IPS-18a (cell line): ENCODE results near the gene CHGA.

Source experiments
- H3K27ac ChIP-seq: one replicate; pipeline ENCODE4 v1.5.1; 2013; ENCODE audit warnings: low read length
- H3K27me3 ChIP-seq: one replicate; pipeline ENCODE4 v1.6.1; 2013; ENCODE audit warnings: mild to moderate bottlenecking, low read length; ENCODE audit not compliant: control insufficient read depth, insufficient read depth
- H3K36me3 ChIP-seq: one replicate; pipeline ENCODE4 v1.6.1; 2013; ENCODE audit warnings: low read depth, low read length; ENCODE audit not compliant: control insufficient read depth
- H3K4me1 ChIP-seq: one replicate; pipeline ENCODE4 v1.6.1; 2013; ENCODE audit warnings: low read depth, low read length; ENCODE audit not compliant: control insufficient read depth
- H3K4me3 ChIP-seq: one replicate; pipeline ENCODE4 v1.5.1; 2013; ENCODE audit warnings: low read length
- H3K9ac ChIP-seq: one replicate; pipeline ENCODE4 v1.6.1; 2013; ENCODE audit warnings: mild to moderate bottlenecking, low read length, moderate library complexity
- H3K9me3 ChIP-seq: one replicate; pipeline ENCODE4 v1.6.1; 2013; ENCODE audit warnings: low read depth, low read length; ENCODE audit not compliant: control insufficient read depth

CHGA gene

GRCh38 chr14:92941531-92941930 is 18.6 kb downstream of the CHGA start:
- Histone ChIP-seq H3K27me3 (no peaks in the 10 kb centered on the region), H3K9ac (no peak overlapping the region), H3K4me1 (no peaks in the 10 kb centered on the region), H3K9me3 (no peaks in the 10 kb centered on the region), H3K27ac (no peak overlapping the region), H3K4me3 (no peak overlapping the region), H3K36me3 (peaks cover 2% of the 10 kb centered on the region)

- Histone ChIP-seq H3K4me1 (no peaks in the 10 kb centered on the region), H3K27ac (no peak overlapping the region), H3K9ac (no peak overlapping the region), H3K4me3 (no peak overlapping the region), H3K36me3 (peaks cover 2% of the 10 kb centered on the region), H3K27me3 (no peaks in the 10 kb centered on the region), H3K9me3 (no peaks in the 10 kb centered on the region)
These were observed 19.2 kb downstream of the CHGA start for GRCh38 chr14:92942136-92942535.

DNA sequence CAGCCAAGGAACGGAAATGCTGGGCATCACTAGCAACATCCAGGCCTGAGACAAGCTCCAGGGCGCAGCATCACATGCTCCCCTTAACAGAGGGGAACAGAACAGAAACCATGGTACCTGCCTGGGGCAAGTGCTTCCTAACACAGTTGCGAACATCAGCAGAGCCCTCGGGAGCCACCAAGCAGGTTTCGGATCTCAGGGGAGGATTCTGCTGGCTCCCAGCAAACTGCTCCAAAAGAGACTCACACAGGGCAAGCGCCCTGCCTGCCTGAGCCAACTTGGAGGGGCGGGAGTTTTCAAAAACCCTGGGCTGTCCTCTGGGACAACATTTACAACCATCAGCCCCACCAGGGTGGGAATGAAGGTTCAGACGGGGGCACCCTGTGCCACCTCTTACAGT is 19.6 kb downstream of the CHGA start:
- no peak overlapping the region for H3K9ac ChIP-seq
- H3K36me3 ChIP-seq = peaks cover 2% of the 10 kb centered on the region
- no peak overlapping the region for H3K27ac ChIP-seq
- no peaks in the 10 kb centered on the region for H3K4me1 ChIP-seq
- H3K4me3 ChIP-seq = no peak overlapping the region
- H3K9me3 ChIP-seq = no peaks in the 10 kb centered on the region
- no peaks in the 10 kb centered on the region for H3K27me3 ChIP-seq

DNA sequence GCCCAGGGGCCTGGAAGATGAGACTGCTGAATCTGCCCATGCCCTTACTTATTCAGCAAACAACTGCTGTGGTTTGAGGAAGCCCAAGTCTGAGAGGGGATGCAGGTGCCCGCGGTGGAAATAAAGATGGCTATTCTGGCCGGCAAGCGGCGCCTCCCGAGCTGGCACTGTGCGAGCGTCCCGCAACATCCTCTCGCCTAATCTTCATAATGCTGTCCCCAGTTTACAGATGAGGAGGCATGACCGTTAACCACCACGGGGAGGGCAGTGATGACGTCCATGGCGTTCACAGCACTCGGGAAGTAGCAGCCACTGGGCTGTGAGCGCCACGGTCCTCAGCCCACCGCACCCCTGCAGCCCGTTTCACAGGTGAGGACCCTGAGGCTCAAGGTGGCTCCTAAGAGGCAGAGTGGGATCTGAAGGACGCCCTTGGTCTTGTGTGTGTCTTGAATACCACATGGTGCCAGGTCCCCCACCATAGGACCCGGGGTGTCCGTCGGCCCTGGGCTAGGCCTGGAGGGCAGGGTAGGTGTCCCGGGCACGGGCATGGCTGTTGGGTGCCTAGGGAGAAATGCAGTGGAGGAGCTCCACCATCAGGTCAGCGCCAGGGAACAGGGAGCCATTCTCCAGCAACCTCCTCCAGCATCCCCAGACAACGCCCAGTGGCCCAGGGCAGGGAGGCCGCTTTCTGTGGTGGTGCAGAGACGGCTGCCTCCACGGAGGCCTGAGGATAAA is 20.2 kb downstream of the CHGA start:
- no peak overlapping the region for H3K9ac ChIP-seq
- no peaks in the 10 kb centered on the region for H3K27me3 ChIP-seq
- no peaks in the 10 kb centered on the region for H3K9me3 ChIP-seq
- H3K4me1 ChIP-seq = no peaks in the 10 kb centered on the region
- H3K36me3 ChIP-seq = peaks cover 2% of the 10 kb centered on the region
- no peak overlapping the region for H3K4me3 ChIP-seq
- H3K27ac ChIP-seq = no peak overlapping the region

DNA sequence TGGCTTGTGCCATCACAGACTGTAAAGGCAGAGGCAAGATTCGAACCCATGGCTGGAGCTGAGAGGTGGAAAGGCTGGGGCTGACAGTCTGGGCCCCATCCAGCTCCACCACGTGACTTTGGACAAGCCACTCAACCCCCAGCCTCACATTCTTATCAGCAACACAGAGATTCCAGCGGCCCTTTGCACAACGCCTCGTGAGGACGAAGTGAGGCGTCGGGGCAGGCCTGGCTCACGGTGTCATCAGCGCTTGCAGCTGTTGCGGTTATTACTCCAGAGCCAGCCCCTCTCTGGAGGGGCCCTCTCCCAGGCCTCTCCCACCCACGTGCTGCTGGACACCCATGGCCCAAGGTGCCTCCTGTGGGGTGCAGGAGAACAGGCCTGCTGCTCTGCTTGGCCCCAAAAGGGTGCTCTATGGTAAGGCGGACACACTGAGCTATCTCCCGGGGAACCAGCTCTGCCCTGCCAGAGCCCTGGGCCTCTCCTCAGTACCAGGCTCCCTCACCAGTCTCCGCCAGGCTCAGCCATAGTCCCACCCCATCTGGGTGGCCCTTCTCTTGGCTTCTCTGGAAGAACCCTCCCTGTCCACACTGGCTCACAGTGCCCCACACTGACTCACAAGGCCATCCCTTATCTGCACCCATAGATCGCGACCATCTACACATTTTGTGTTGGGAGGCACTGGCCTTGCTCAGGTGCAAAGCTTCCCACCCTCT is 21.1 kb downstream of the CHGA start:
- no peak overlapping the region for H3K27ac ChIP-seq
- no peaks in the 10 kb centered on the region for H3K4me1 ChIP-seq
- peaks cover 2% of the 10 kb centered on the region for H3K36me3 ChIP-seq
- H3K9ac ChIP-seq = no peak overlapping the region
- H3K9me3 ChIP-seq = no peaks in the 10 kb centered on the region
- no peaks in the 10 kb centered on the region for H3K27me3 ChIP-seq
- H3K4me3 ChIP-seq = no peak overlapping the region

DNA sequence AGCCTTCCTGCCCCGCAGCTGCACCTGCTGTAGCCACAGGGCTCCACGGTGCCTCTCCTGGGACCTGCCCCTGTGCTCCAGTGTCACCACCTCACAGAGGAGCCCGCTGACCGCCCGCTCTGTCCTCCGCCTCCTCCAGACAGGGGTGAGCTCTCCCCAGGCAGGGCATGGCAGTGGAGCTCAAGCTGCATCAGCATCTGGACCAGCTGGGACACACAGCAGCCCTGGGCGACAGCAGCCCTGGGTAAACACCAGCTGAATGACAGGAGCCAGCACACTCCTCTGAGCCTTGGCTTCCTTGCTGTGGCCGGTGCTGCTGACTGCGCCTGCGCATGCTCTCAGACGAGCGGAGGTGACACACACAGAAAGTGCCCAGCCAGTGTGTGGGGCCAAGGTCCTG is 22.0 kb downstream of the CHGA start:
- Histone ChIP-seq H3K27ac (no peak overlapping the region), H3K9ac (no peak overlapping the region), H3K4me1 (no peaks in the 10 kb centered on the region), H3K36me3 (peaks cover 3% of the 10 kb centered on the region), H3K27me3 (no peaks in the 10 kb centered on the region), H3K9me3 (no peaks in the 10 kb centered on the region), H3K4me3 (no peak overlapping the region)

- H3K27ac ChIP-seq = no peak overlapping the region
- no peaks in the 10 kb centered on the region for H3K9me3 ChIP-seq
- no peak overlapping the region for H3K9ac ChIP-seq
- peaks cover 9% of the 10 kb centered on the region for H3K36me3 ChIP-seq
- H3K4me3 ChIP-seq = no peak overlapping the region
- no peaks in the 10 kb centered on the region for H3K4me1 ChIP-seq
- H3K27me3 ChIP-seq = no peaks in the 10 kb centered on the region
These were observed 22.6 kb downstream of the CHGA start for GRCh38 chr14:92945544-92945943.

GRCh38 chr14:92945959-92946846 is 23.3 kb downstream of the CHGA start:
- peaks cover 14% of the 10 kb centered on the region for H3K36me3 ChIP-seq
- H3K27ac ChIP-seq = no peak overlapping the region
- no peaks in the 10 kb centered on the region for H3K9me3 ChIP-seq
- no peaks in the 10 kb centered on the region for H3K27me3 ChIP-seq
- H3K9ac ChIP-seq = no peak overlapping the region
- no peak overlapping the region for H3K4me3 ChIP-seq
- H3K4me1 ChIP-seq = no peaks in the 10 kb centered on the region

DNA sequence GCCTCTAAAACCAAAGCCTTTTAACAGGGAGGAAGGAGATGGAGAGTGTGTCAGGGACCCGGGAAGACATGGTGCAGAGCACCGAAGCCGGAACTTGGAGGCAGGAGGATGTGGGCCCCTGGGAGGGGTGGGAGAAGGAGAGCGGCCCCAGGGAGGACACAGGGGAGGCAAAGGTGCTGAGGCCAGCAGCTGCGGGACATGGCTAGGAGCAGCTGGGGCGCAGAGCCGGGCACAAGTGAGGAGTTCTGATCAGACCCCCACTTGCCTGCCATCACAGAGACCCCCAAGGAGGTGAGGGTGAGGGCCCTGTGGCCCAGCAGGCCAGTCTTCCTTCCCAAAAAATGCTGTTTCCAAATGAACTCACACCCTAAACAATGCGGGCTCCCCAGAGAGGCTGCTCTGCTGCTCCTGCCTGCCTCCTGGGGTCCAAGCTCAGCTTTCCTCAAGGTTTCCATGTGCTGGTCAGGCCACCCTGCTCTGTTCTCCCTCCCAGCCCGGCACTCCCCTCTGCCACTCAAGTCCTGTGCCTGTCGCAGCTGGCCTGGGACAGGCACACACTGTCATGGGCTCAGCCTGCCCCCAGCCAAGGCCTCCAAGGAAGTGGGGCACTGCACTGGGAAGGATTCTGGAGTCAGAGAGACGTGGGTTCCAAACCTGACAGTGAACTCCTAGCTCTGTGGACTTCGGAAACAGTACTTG is 24.0 kb downstream of the CHGA start:
- Histone ChIP-seq H3K27ac (no peak overlapping the region), H3K4me3 (no peak overlapping the region), H3K27me3 (no peaks in the 10 kb centered on the region), H3K36me3 (peaks cover 16% of the 10 kb centered on the region), H3K4me1 (no peaks in the 10 kb centered on the region), H3K9me3 (no peaks in the 10 kb centered on the region), H3K9ac (no peak overlapping the region)

DNA sequence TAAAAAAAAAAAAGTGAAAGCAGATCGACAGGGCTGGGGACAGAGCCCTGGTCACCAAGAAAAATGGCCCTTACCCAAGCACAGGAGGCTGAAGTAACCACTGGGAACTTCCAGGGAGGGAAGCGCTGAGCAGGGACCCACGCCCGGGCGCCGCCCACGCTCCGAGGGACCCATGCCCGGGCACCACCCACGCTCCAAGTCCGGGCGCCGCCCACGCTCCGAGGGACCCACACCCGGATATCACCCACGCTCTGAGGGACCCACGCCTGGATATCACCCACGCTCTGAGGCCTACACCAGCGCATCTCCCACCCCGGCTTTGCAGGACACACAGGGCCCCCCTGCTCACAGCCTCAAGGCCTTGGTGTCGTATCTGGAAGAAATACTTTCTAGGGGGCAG is 25.7 kb downstream of the CHGA start:
- Histone ChIP-seq H3K27ac (no peak overlapping the region), H3K36me3 (peaks cover 16% of the 10 kb centered on the region), H3K4me3 (no peak overlapping the region), H3K9ac (no peak overlapping the region), H3K4me1 (no peaks in the 10 kb centered on the region), H3K27me3 (no peaks in the 10 kb centered on the region), H3K9me3 (no peaks in the 10 kb centered on the region)
